Adrenal gland (tissue), 12 donors: Measurements from ENCODE around the gene CIP2A. TPM values are rescaled to one million over a fixed set of nuclear protein-coding genes. Genes with fewer than 3 reads are reported as not detected.

ENCODE experiments used
- DNase-seq, 7 donors: peaks; one replicate each; pipeline ENCODE4 v3.0.0-alpha.2; 2019 to 2020
- H3K27ac ChIP-seq, 5 donors: fragments of 200-600 bp; sonication (generic) in 4 of 5; 1 replicate in 3 of 5; 2 replicates in 2 of 5; pipeline versions ENCODE4 v1.5.1 to v1.8.0; 2016 to 2020; ENCODE audit warnings: mild to moderate bottlenecking in 1 of 5
- H3K27me3 ChIP-seq: fragments of 200-600 bp; 2 replicates; pipeline ENCODE4 v1.8.0; 2021
- H3K36me3 ChIP-seq, 2 donors: fragments of 200-600 bp; replicated peaks in 1 of 2; 1 replicate in 1 of 2; 2 replicates in 1 of 2; pipeline versions ENCODE4 v1.5.1 to v1.8.0; 2018 to 2022
- H3K4me1 ChIP-seq, 2 donors: fragments of 200-600 bp; replicated peaks in 1 of 2; 1 replicate in 1 of 2; 2 replicates in 1 of 2; pipeline versions ENCODE4 v1.5.1 to v1.8.0; 2018 to 2021
- H3K4me3 ChIP-seq, 4 donors: fragments of 200-600 bp; sonication (generic) in 3 of 4; one replicate each; pipeline ENCODE4 v1.5.1; 2016 to 2018
- H3K9me3 ChIP-seq, 3 donors: fragments of 200-600 bp; sonication (generic) in 1 of 3; replicated peaks in 1 of 3; 1 replicate in 2 of 3; 2 replicates in 1 of 3; pipeline versions ENCODE4 v1.5.1 to v1.8.0; 2016 to 2021
- POLR2A ChIP-seq, 2 donors: fragments of 450-650 bp; IDR thresholded peaks; one replicate each; pipeline ENCODE4 v1.6.1; 2017; ENCODE audit warnings: antibody characterized with exemption in 2 of 2, mild to moderate bottlenecking in 2 of 2, moderate library complexity in 1 of 2
- WGBS, 4 donors: extraction: QIAGEN DNeasy Blood & Tissue Kit in 2 of 4; methylation state at CpG; one replicate each; pipeline versions ENCODE4 v1.1.5 to v1.1.7; 2013 to 2017; 5-methylcytosine and 5-hydroxymethylcytosine counted together
- intact Hi-C, 2 donors: fragments of 100-400 bp; cut with DNase I; formaldehyde crosslinking; loops; one replicate each; pipeline versions ENCODE4 v1.14.1 to v1.15.0; 2022 to 2023
- polyA plus RNA-seq, 3 donors: library from polyadenylated mRNA; stranded (reverse); fragments of 200-250 nt in 2 of 3; fragments of 350-450 nt in 1 of 3; fragmentation: Illumina TruSeq in 1 of 3; extraction: RNeasy Lipid Tissue Mini Kit (QIAGEN cat#74804) in 1 of 3; gene quantifications; one replicate each; pipeline ENCODE4 v1.2.3, GENCODE V29; 2013 to 2014
- total RNA-seq, 9 donors: library from RNA; depleted of rRNA in 4 of 9; stranded (reverse); fragments of >200 nt in 4 of 9; fragments of 120-200 nt in 1 of 9; fragmentation: NEBNext Ultra II Directional in 1 of 9; extraction: Animal tissue kit (Norgen Biotek cat#: 25700) in 1 of 9; gene quantifications; one replicate each; pipeline versions ENCODE4 v1.1.0 to v1.2.4, GENCODE V29; 2013 to 2023
- TF ChIP-seq, protein P1 (sequence below), 6 experiments: fragments of 450-650 bp in 4 of 6; fragments of 200-600 bp in 2 of 6; sonication (generic) in 1 of 6; IDR thresholded peaks; 1 replicate in 5 of 6; 2 replicates in 1 of 6; pipeline versions ENCODE4 v1.5.1 to v1.8.0; 2016 to 2021; ENCODE audit warnings: antibody characterized with exemption in 6 of 6, mild to moderate bottlenecking in 2 of 6, moderate library complexity in 1 of 6
- donor health status: healthy with polysubstance abuse.
- donor health status: Bipolar disorder and iron deficiency.
- donor health status: DM: yes; HTN: yes; CAD: no.
- donor health status: DM: no; HTN: no; CAD: no.
- donor health status: DM: no; HTN: no; CAD: no.
- donor health status: DM: yes; HTN: yes; CAD: no.

The CIP2A gene
- total and polyA plus RNA-seq, 12 donors: 0.97 to 16.6 (median 3.3) TPM

DNA sequence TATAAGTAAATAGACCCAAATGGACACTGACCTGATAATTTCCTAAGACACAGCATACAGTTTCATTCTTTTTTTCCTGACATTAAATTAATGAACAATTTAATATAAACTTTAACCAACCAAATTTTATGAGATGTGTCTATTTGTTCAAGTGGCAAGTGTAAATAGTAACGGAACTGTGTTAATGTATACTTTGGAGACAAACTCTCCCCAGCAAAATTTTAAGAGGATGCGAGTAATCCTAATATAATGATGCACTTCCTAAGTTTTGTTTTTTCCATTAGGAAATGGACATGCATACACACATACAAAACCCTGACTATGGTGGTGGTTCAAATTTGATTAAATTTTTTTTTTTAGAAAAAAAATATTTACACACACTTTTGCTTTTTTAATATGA is 40.4 kb downstream of the CIP2A start:
- Histone ChIP-seq H3K36me3 (no peaks in the 10 kb centered on the region), H3K4me3 (no peak overlapping the region), H3K27ac (no peak overlapping the region), H3K27me3 (no peaks in the 10 kb centered on the region), H3K9me3 (no peaks in the 10 kb centered on the region), H3K4me1 (peaks cover 0 to 8% of the 10 kb centered on the region in 2 donors)
- intact Hi-C loops: no loop called here
- TF ChIP-seq, protein P1, sequence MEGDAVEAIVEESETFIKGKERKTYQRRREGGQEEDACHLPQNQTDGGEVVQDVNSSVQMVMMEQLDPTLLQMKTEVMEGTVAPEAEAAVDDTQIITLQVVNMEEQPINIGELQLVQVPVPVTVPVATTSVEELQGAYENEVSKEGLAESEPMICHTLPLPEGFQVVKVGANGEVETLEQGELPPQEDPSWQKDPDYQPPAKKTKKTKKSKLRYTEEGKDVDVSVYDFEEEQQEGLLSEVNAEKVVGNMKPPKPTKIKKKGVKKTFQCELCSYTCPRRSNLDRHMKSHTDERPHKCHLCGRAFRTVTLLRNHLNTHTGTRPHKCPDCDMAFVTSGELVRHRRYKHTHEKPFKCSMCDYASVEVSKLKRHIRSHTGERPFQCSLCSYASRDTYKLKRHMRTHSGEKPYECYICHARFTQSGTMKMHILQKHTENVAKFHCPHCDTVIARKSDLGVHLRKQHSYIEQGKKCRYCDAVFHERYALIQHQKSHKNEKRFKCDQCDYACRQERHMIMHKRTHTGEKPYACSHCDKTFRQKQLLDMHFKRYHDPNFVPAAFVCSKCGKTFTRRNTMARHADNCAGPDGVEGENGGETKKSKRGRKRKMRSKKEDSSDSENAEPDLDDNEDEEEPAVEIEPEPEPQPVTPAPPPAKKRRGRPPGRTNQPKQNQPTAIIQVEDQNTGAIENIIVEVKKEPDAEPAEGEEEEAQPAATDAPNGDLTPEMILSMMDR (IDR thresholded peaks at IDR 0.05): no peak
- no peak for TF ChIP-seq POLR2A (IDR thresholded peaks at IDR 0.05)
- WGBS, 4 donors: 96 to 98% (median 98%) methylated on average over 2 of the region's 2 CpGs
- no peak for DNase-seq

GRCh38 chr3:108548304-108548703 is 40.9 kb downstream of the CIP2A start:
- TF ChIP-seq POLR2A (IDR thresholded peaks at IDR 0.05): no peak
- TF ChIP-seq, protein P1 (IDR thresholded peaks at IDR 0.05): no peak
- Histone ChIP-seq H3K4me3 (no peak overlapping the region), H3K4me1 (peaks cover 0 to 8% of the 10 kb centered on the region in 2 donors), H3K9me3 (no peaks in the 10 kb centered on the region), H3K36me3 (no peaks in the 10 kb centered on the region), H3K27ac (no peak overlapping the region), H3K27me3 (no peaks in the 10 kb centered on the region)
- intact Hi-C loops: no loop called here
- DNase-seq: no peak
- 70 to 96% (median 80%) methylated on average over 1 of the region's 1 CpG for WGBS, 4 donors

- 26 to 42% (median 31%) methylated on average over 3 of the region's 3 CpGs for WGBS, 4 donors
- Histone ChIP-seq H3K9me3 (no peaks in the 10 kb centered on the region), H3K36me3 (no peaks in the 10 kb centered on the region), H3K27ac (no peak overlapping the region), H3K4me3 (peak overlapping the region in 1 of 4 donors; percentile 56), H3K27me3 (no peaks in the 10 kb centered on the region), H3K4me1 (peaks cover 0 to 8% of the 10 kb centered on the region in 2 donors)
- DNase-seq: no peak
- no peak for TF ChIP-seq POLR2A (IDR thresholded peaks at IDR 0.05)
- TF ChIP-seq, protein P1 (IDR thresholded peaks at IDR 0.05): no peak
- intact Hi-C loops: no loop called here
Observed at GRCh38 chr3:108546692-108547091, 42.5 kb downstream of the CIP2A start.

GRCh38 chr3:108546247-108546646 is 43.0 kb downstream of the CIP2A start:
- H3K27me3 ChIP-seq: no peaks in the 10 kb centered on the region
- no peak for DNase-seq
- peaks cover 0 to 8% of the 10 kb centered on the region in 2 donors for H3K4me1 ChIP-seq
- H3K36me3 ChIP-seq: no peaks in the 10 kb centered on the region
- whole genome bisulfite sequencing, 4 donors: 17 to 27% (median 20%) methylated on average over 1 of the region's 1 CpG
- no peak for TF ChIP-seq POLR2A (IDR thresholded peaks at IDR 0.05)
- TF ChIP-seq, protein P1 (IDR thresholded peaks at IDR 0.05): no peak
- no peaks in the 10 kb centered on the region for H3K9me3 ChIP-seq
- peak overlapping the region in 1 of 4 donors; percentile 56 for H3K4me3 ChIP-seq
- intact Hi-C loops: no loop called here
- peak overlapping the region in 1 of 5 donors; percentile 23 for H3K27ac ChIP-seq
